Neural cell (in vitro differentiated cells): Measurements from ENCODE around the gene NDFIP1. TPM values are rescaled to one million over a fixed set of nuclear protein-coding genes. Genes with fewer than 3 reads are reported as not detected.

Source experiments
- H2AFZ ChIP-seq: fragments of 200-600, 300-800 bp; sonication (generic), shearing (Covaris generic); 2 replicates; pipeline ENCODE4 v1.6.0; 2014; ENCODE audit warnings: low read depth, mild to moderate bottlenecking, antibody characterized with exemption, low read length, moderate library complexity
- H3F3A ChIP-seq: fragments of 200-600 bp; shearing (Covaris generic); 2 replicates; pipeline ENCODE4 v1.6.1; 2016; ENCODE audit warnings: mild to moderate bottlenecking, moderate library complexity, mixed read lengths, antibody characterized with exemption, low read length; ENCODE audit not compliant: insufficient read depth, poor library complexity, severe bottlenecking
- H3K27ac ChIP-seq: fragments of 200-600, 300-800 bp; sonication (generic), shearing (Covaris generic); 2 replicates; pipeline ENCODE4 v1.5.1; 2014; ENCODE audit warnings: mild to moderate bottlenecking, low read length, moderate library complexity
- H3K27me3 ChIP-seq: fragments of 300-800, 200-600 bp; sonication (generic), shearing (Covaris generic); 2 replicates; pipeline ENCODE4 v1.6.0; 2014; ENCODE audit warnings: mild to moderate bottlenecking, low read depth, low read length, moderate library complexity; ENCODE audit not compliant: insufficient read depth
- H3K36me3 ChIP-seq: fragments of 300-800, 200-600 bp; sonication (generic), shearing (Covaris generic); 2 replicates; pipeline ENCODE4 v1.5.1; 2014; ENCODE audit warnings: mild to moderate bottlenecking, antibody characterized with exemption, low read length, moderate library complexity; ENCODE audit not compliant: insufficient read depth
- H3K4me2 ChIP-seq: fragments of 300-800, 200-600 bp; sonication (generic), shearing (Covaris generic); 2 replicates; pipeline ENCODE4 v1.6.0; 2014; ENCODE audit warnings: mild to moderate bottlenecking, low read length
- H3K4me3 ChIP-seq: fragments of 300-800, 200-600 bp; sonication (generic), shearing (Covaris generic); 2 replicates; pipeline ENCODE4 v1.5.1; 2014; ENCODE audit warnings: mild to moderate bottlenecking, low read length, moderate library complexity
- H3K79me2 ChIP-seq: fragments of 200-600 bp; shearing (Covaris generic); replicated peaks from 2 replicates; pipeline ENCODE4 v1.6.0; 2014; ENCODE audit warnings: mild to moderate bottlenecking, low read length, moderate library complexity; ENCODE audit not compliant: insufficient read depth
- H3K9ac ChIP-seq: fragments of 300-800, 200-600 bp; sonication (generic), shearing (Covaris generic); 2 replicates; pipeline ENCODE4 v1.6.1; 2016; ENCODE audit warnings: mild to moderate bottlenecking, low read length, mixed read lengths
- H3K9me2 ChIP-seq: fragments of 200-600 bp; shearing (Covaris generic); 2 replicates; pipeline ENCODE4 v1.6.1; 2016; ENCODE audit warnings: mild to moderate bottlenecking, low read length, mixed read lengths; ENCODE audit not compliant: insufficient read depth
- H3K9me3 ChIP-seq: fragments of 200-600, 300-800 bp; sonication (generic), shearing (Covaris generic); 2 replicates; pipeline ENCODE4 v1.6.1; 2016; ENCODE audit warnings: mild to moderate bottlenecking, mixed run types, low read length, moderate library complexity, mixed read lengths
- H4K20me1 ChIP-seq: fragments of 200-600 bp; shearing (Covaris generic); 2 replicates; pipeline ENCODE4 v1.6.1; 2016; ENCODE audit warnings: mild to moderate bottlenecking, mixed run types; ENCODE audit not compliant: insufficient read depth
- EP300 ChIP-seq: fragments of 450-650 bp; conservative IDR thresholded peaks from 2 replicates; pipeline ENCODE4 v1.6.1; 2014; ENCODE audit warnings: antibody characterized with exemption, mild to moderate bottlenecking, moderate library complexity; ENCODE audit not compliant: poor library complexity, severe bottlenecking
- EZH2 ChIP-seq: fragments of 200-600, 300-800 bp; shearing (Covaris generic), sonication (generic); IDR thresholded peaks from 2 replicates; pipeline ENCODE4 v1.6.1; 2014; ENCODE audit warnings: antibody characterized with exemption, low read length, borderline replicate concordance, mild to moderate bottlenecking; ENCODE audit not compliant: insufficient read depth, poor library complexity, severe bottlenecking
- MXI1 ChIP-seq: fragments of 450-650 bp; conservative IDR thresholded peaks from 2 replicates; pipeline ENCODE4 v1.6.1; 2014; ENCODE audit warnings: antibody characterized with exemption, mild to moderate bottlenecking; ENCODE audit not compliant: poor library complexity, severe bottlenecking
- POLR2AphosphoS5 ChIP-seq: IDR thresholded peaks from 2 replicates; pipeline ENCODE4 v1.6.1; 2012
- RAD21 ChIP-seq: fragments of 450-650 bp; conservative IDR thresholded peaks from 2 replicates; pipeline ENCODE4 v1.6.1; 2014; ENCODE audit warnings: antibody characterized with exemption, mild to moderate bottlenecking, moderate library complexity
- SMC3 ChIP-seq: fragments of 450-650 bp; conservative IDR thresholded peaks from 2 replicates; pipeline ENCODE4 v1.6.1; 2014; ENCODE audit warnings: antibody characterized with exemption, mild to moderate bottlenecking, moderate library complexity; ENCODE audit not compliant: poor library complexity
- TAF1 ChIP-seq: IDR thresholded peaks from 2 replicates; pipeline ENCODE4 v1.6.1; 2012; ENCODE audit warnings: low read depth
- polyA plus RNA-seq: library from polyadenylated mRNA; depleted of rRNA; stranded (reverse); fragments of >200 nt; gene quantifications from 2 replicates; pipeline ENCODE4 v1.2.3, GENCODE V29; 2014
- TF ChIP-seq, protein P1 (sequence below): IDR thresholded peaks from 2 replicates; pipeline ENCODE4 v1.6.1; 2012; ENCODE audit warnings: borderline replicate concordance
- TF ChIP-seq, protein P2 (sequence below): fragments of 450-650 bp; IDR thresholded peaks from 2 replicates; pipeline ENCODE4 v1.5.1; 2014; ENCODE audit warnings: antibody characterized with exemption, mild to moderate bottlenecking, moderate library complexity; ENCODE audit not compliant: poor library complexity, severe bottlenecking

The NDFIP1 gene
- polyA plus RNA-seq, 1 donor from 2014 or later: 99.7 TPM

DNA sequence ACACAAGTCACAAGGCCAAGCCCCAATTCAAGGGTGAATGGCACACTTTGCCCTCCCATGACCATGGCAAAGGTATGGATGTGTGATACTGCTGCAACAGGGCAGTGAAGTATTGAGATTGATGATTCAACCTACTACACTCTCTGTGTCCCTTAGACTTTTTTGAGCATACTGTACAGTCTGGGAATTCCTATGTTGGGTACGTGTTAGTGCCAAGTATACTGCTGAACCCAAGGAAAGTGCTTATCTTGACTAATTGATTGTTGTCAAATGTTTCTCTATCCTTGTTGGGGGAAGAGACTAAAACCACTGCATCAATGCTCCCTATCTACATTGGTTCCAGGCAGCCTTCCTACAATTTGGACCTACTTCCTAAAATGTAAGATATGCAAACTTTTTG is 93.7 kb downstream of the NDFIP1 start:
- H3K27me3 ChIP-seq: no peaks in the 10 kb centered on the region
- H3K9ac ChIP-seq: no peak overlapping the region
- H3K79me2 ChIP-seq: no peaks in the 10 kb centered on the region
- H3K4me2 ChIP-seq: no peak overlapping the region
- H3F3A ChIP-seq: no peaks in the 10 kb centered on the region
- H2AFZ ChIP-seq: no peak overlapping the region
- H3K9me2 ChIP-seq: no peaks in the 10 kb centered on the region
- H3K9me3 ChIP-seq: no peaks in the 10 kb centered on the region
- no peak overlapping the region for H3K4me3 ChIP-seq
- no peaks in the 10 kb centered on the region for H4K20me1 ChIP-seq
- no peak overlapping the region for H3K27ac ChIP-seq
- no peak for TF ChIP-seq MXI1
- TF ChIP-seq EP300: no peak
- no peak for TF ChIP-seq SMC3
- TF ChIP-seq, protein P1, sequence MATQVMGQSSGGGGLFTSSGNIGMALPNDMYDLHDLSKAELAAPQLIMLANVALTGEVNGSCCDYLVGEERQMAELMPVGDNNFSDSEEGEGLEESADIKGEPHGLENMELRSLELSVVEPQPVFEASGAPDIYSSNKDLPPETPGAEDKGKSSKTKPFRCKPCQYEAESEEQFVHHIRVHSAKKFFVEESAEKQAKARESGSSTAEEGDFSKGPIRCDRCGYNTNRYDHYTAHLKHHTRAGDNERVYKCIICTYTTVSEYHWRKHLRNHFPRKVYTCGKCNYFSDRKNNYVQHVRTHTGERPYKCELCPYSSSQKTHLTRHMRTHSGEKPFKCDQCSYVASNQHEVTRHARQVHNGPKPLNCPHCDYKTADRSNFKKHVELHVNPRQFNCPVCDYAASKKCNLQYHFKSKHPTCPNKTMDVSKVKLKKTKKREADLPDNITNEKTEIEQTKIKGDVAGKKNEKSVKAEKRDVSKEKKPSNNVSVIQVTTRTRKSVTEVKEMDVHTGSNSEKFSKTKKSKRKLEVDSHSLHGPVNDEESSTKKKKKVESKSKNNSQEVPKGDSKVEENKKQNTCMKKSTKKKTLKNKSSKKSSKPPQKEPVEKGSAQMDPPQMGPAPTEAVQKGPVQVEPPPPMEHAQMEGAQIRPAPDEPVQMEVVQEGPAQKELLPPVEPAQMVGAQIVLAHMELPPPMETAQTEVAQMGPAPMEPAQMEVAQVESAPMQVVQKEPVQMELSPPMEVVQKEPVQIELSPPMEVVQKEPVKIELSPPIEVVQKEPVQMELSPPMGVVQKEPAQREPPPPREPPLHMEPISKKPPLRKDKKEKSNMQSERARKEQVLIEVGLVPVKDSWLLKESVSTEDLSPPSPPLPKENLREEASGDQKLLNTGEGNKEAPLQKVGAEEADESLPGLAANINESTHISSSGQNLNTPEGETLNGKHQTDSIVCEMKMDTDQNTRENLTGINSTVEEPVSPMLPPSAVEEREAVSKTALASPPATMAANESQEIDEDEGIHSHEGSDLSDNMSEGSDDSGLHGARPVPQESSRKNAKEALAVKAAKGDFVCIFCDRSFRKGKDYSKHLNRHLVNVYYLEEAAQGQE: no peak
- TF ChIP-seq EZH2: no peak
- TF ChIP-seq TAF1: no peak
- TF ChIP-seq, protein P2, sequence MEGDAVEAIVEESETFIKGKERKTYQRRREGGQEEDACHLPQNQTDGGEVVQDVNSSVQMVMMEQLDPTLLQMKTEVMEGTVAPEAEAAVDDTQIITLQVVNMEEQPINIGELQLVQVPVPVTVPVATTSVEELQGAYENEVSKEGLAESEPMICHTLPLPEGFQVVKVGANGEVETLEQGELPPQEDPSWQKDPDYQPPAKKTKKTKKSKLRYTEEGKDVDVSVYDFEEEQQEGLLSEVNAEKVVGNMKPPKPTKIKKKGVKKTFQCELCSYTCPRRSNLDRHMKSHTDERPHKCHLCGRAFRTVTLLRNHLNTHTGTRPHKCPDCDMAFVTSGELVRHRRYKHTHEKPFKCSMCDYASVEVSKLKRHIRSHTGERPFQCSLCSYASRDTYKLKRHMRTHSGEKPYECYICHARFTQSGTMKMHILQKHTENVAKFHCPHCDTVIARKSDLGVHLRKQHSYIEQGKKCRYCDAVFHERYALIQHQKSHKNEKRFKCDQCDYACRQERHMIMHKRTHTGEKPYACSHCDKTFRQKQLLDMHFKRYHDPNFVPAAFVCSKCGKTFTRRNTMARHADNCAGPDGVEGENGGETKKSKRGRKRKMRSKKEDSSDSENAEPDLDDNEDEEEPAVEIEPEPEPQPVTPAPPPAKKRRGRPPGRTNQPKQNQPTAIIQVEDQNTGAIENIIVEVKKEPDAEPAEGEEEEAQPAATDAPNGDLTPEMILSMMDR: no peak
- no peak for TF ChIP-seq RAD21
- no peak for TF ChIP-seq POLR2AphosphoS5
- H3K36me3 ChIP-seq: no peaks in the 10 kb centered on the region

Other genes with a start within 250 kb of the NDFIP1 start
- gene PCDH1, start 230.4 kb upstream of the NDFIP1 start, polyA plus RNA-seq: 13.9 and 21.3 TPM in 2 replicates
- gene DELE1, start 184.9 kb upstream of the NDFIP1 start, polyA plus RNA-seq: 49.6 and 61.4 TPM in 2 replicates
- gene PCDH12, start 150.6 kb upstream of the NDFIP1 start, polyA plus RNA-seq: not detected in 2 replicates
- gene RNF14, start 139.7 kb upstream of the NDFIP1 start, polyA plus RNA-seq: 82.1 and 108 TPM in 2 replicates
- 28.9 and 32.2 TPM in 2 replicates for gene GNPDA1, start 95.8 kb upstream of the NDFIP1 start, polyA plus RNA-seq
- 0.12 and 0.47 TPM in 2 replicates for gene SPRY4, start 216.2 kb downstream of the NDFIP1 start, polyA plus RNA-seq